Measurements from ENCODE around the gene LSM7.

GRCh38 chr19:2360833-2361232, 32.4 kb upstream of the LSM7 start:
- no peak for TF ChIP-seq CTCF (IDR thresholded peaks at IDR 0.05)
- no peak for TF ChIP-seq POLR2A (IDR thresholded peaks at IDR 0.05)
